ENCODE data around the gene FBXW2.
"Not testable (repeated sequence)": the region's sequence is repeated elsewhere in the genome, so short reads cannot be mapped to it uniquely, and the experiment has no call there.

Gene FBXW2

DNA sequence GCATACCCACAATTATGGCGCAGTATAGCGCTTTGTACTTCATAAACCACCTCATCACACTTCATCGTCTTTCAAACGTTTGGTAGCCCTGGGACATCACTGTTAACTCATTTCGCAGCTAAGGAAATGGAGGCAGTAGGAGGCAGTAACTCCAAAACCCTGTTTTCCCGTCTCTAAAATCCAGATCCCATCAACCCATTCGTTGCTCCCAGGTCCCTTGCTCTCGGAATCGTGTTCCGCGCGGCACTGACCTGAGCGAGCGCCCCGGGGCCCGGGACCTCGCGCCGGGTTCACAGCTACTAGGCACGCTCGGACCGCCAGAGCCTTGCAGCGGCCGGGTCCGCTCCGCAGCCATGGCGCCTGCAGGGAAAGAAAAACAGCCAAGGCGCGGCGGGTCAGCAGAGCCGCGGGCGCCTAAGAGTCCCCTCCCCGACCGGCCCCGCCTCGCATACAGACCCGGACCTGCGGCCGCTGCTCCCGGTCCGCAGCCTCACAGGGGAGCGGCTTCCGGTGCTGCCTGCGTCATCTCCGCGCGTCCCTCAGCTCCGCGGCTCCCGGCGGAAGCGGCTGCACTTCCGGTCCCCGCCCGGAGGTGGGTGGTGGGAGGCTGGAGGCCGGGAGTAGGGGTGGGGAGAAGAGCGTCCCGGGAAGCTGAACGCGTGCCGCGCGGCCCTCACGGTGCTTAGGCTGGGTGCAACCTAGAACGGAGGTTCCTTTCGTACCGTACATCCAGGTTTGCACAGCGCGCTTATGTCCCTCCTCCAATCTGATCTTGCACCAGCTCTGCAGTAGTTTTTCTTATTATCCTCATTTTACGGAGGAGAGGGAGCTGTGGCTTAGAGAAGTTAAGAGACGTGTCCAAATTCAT lies at the start of gene FBXW2:
Gene FBXW2, minus strand, starts transcription at position 519 of the 868 bp plus-strand sequence. CDS start 5,158 bp downstream, outside the sequence.
- peak; percentile 87 to 99 (median 92) for DNase-seq
- intact Hi-C loops (cut with DNase I): loop anchor here (2.0 to 5.0 kb wide), 2 partner anchors 49 to 144 kb away; partner anchors contain the start of gene PSMD5

DNA sequence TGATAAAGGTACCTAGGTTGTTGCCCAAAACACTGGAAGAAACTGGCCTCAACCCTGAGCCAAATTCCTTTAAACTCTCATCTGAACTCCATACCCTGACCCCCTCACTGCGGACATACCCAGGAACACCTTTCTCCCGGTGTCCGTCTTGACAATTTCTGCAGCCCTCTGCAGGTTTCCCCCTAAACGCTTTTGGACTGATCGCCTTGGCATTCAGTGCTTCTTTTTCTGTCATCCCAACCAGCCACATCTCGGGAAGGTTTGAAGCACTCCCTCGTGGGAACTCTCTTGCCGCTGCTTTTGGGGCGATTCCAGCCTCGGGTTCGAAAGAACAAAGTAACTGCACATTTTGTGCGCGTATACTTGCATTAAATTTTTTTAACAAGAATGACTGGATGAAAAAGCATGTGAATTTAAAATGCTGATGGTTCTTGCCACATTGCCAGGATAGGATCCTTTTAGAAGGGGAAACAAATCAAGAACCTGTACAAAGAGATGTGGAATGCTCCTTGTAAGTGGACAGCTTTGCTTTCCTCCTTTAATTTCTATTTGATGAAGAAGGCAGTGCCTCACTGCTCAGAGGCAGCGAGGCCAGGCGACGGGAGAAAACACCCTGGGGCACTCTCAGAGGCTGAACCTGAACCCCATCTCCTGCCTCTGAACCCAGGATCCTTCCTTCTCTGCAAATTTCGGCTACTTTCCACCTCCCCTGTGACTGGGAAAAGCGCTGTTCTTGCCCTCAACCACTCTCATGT lies 48.9 kb upstream of the FBXW2 start:
- peak in 2 of 10 donors; percentile 25 to 87 for DNase-seq
- intact Hi-C loops (cut with DNase I): loop anchor here (5.0 kb wide), 2 partner anchors 35 to 50 kb away; partner anchors contain the start of genes FBXW2 and PHF19

GRCh38 chr9:120839146-120839545 lies 45.9 kb upstream of the FBXW2 start:
- no peak for DNase-seq
- intact Hi-C loops (cut with DNase I): no loop called here

DNA sequence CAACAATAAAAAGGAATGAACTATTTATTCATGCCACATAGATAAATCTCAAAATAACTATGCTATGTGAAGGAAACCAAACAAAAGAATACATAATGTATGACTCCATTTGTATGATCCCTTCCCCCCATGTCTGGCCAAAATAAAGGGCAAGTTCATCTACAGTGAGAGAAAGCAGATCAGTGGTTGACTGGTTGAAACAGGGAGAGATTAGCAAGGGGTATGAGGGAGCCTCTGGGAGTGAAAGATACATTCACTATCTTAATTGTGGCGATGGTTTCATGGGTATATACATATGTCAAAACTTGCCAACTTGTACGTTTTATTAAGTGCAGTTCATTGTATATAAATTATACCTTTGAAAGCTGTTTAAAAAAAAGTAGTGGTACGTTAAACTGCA lies 44.7 kb upstream of the FBXW2 start:
- DNase-seq: no peak
- intact Hi-C loops (cut with DNase I): no loop called here

- DNase-seq: no peak
- intact Hi-C loops (cut with DNase I): no loop called here
Observed at GRCh38 chr9:120833325-120833724, 40.1 kb upstream of the FBXW2 start.

- intact Hi-C loops (cut with DNase I): no loop called here
- no peak for DNase-seq
Observed at GRCh38 chr9:120832807-120833206, 39.6 kb upstream of the FBXW2 start.

GRCh38 chr9:120830865-120831264 lies 37.6 kb upstream of the FBXW2 start:
- DNase-seq: no peak
- intact Hi-C loops (cut with DNase I): no loop called here

- no peak for DNase-seq
- intact Hi-C loops (cut with DNase I): no loop called here
Observed at GRCh38 chr9:120830151-120830550, 36.9 kb upstream of the FBXW2 start.

DNA sequence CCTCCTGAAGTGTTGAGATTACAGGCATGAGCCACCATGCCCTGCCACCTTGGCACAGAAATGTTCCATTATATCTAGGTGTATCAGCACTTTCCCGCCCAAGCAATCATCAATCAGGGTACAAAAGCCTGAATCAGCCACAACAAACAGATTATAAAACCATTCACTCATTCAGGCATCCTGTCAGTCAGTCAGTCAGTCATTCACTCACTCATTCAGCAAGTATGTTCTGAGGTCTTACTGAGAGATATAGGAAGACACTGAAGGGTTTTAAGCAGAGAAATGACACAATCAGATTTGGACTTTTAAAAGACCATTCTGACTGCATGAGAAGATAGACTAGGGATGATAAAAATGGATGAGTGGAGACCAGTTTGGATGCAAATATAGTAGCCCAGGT lies 36.4 kb upstream of the FBXW2 start:
- DNase-seq: no peak
- intact Hi-C loops (cut with DNase I): no loop called here

DNA sequence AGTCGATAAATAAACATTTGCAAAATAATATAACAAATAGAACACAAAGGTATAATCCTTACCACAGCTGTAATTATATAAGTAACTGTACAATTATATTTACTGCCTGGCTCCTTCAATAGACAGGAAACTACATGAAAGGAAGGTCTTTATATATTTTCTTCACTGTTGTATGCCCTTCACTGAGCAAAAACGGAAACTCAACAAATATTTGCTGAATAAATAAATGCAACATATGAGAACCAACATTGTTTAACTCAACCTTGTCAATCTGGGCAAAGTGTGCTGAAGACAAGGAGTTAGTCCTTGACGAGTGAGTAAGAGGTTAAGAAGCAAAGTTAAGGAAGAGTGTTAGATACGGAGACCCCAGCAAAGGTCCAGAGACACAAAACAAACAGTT lies 26.9 kb upstream of the FBXW2 start:
- intact Hi-C loops (cut with DNase I): no loop called here
- DNase-seq: no peak

DNA sequence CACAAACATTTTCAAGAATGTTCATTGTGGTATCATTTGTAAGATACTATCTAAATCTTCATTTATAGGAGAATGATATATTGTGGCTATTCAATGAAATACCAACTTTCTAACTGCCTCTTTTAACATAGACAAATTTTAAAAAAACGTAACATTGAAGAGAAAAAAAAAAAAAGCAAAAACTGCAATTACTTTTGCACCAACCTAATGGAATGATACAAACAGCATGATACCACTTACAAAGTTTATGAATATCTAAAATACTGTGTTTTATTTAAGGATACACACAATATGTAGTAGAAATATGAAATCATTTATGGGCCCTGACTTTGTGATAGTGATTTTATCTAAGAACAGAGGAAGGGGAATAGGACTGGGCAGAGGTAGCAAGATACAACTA lies 25.4 kb upstream of the FBXW2 start:
- no peak for DNase-seq
- intact Hi-C loops (cut with DNase I): no loop called here

DNA sequence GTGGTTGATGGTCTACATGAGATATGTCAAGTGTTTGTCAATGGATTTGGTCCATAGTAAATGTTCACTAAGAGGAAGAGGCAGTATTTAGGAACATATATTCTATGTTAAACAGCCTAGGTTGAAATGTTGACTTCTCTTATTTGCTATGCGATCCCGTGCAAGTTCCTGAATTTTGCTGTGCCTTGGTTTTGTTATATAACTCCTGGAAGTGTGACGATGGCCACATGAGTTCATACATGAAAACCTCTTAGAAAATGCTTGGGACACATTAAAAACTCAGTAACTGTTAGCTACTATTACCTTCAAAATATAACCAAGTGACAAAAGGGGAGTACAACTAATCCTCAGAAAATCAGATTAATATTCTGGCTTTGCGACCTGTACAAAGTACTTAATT lies 21.9 kb upstream of the FBXW2 start:
- no peak for DNase-seq
- intact Hi-C loops (cut with DNase I): no loop called here

DNA sequence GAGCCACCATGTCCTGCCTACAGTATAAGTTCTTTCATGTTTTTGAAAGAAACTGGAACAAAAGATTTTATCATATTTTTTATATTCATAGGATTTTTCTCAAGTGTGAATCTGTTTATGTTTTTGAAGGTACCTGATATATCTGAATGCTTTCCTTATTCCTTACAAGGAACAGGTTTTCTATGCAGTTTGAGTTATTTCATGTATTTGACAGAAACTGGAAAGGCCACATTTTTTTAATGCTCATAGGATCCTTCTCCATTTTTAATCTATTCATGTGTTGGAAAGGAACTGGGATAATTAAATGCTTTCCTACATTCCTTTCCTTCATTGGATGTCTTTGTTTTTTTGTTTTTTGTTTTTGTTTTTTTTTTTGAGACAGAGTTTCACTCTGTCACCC lies 15.7 kb upstream of the FBXW2 start:
- intact Hi-C loops (cut with DNase I): no loop called here
- DNase-seq: no peak

GRCh38 chr9:120807607-120808379 lies 14.6 kb upstream of the FBXW2 start:
- DNase-seq: no peak
- intact Hi-C loops (cut with DNase I): no loop called here

DNA sequence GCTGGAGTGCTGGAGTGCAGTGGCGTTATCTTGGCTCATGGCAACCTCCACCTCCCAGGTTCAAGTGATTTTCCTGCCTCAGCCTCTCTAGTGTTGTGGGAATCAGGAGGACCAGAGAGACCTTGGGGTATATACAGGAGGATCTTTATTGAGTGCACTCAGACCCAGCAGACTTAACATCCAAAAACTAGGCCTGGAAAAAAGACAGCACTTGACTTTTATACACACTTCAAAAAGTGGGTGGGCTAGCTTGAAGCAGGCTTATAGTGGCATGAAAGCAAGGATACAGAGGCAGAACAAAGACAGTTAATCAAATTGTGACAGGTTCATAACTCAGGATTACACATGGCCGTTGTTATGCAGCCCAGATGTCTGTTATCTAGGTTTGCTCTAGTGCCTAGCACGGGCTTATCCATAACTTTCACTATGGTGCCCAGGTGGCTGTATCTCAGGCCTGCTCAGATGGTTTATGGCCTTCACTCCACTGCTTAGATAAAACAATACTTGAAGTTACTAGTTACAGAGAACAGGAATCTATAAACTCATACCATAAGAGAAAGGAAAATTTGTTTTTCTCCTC lies 11.7 kb upstream of the FBXW2 start:
- DNase-seq; intact Hi-C loops (cut with DNase I): not testable (repeated sequence)

DNA sequence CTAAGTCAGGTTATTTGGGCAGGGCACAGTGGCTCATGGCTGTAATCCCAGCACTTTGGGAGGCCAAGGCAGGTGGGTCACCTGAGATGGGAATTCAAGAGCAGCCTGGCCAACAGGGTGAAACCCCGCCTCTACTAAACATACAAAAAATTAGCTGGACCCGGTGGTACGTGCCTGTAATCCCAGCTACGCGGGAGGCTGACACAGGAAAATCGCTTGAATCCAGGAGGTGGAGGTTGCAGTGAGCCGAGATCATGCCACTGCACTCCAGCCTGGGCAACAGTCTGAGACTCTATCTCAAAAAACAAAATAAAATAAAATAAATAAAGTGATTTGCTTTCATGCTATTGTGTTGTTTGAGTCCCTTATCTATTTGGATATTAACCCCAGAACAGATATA lies 8.2 kb upstream of the FBXW2 start:
- intact Hi-C loops (cut with DNase I): no loop called here
- no peak for DNase-seq

- no peak for DNase-seq
- intact Hi-C loops (cut with DNase I): loop anchor here (5.0 kb wide), 1 partner anchor 51 kb away; the partner anchor contains the start of gene PSMD5
Observed at GRCh38 chr9:120791161-120791560, 2.1 kb downstream of the FBXW2 start.

- intact Hi-C loops (cut with DNase I): no loop called here
- DNase-seq: no peak
Observed at GRCh38 chr9:120787933-120788332, 5.3 kb downstream of the FBXW2 start.

- DNase-seq: no peak
Observed at GRCh38 chr9:120783602-120784047, 9.6 kb downstream of the FBXW2 start.

GRCh38 chr9:120781236-120781635 lies 12.0 kb downstream of the FBXW2 start:
- intact Hi-C loops (cut with DNase I): no loop called here
- no peak for DNase-seq

More at GRCh38 chr9:120783602-120784047, 9.6 kb downstream of the FBXW2 start:
- intact Hi-C loops (cut with DNase I): no loop called here
